Measurements from ENCODE around the gene SLC39A6. TPM values are rescaled to one million over a fixed set of nuclear protein-coding genes. Genes with fewer than 3 reads are reported as not detected.

Gene SLC39A6
- polyA plus RNA-seq, 1 of the 3 experiments (the other 2 are of a cell fraction): 67.4 TPM

DNA sequence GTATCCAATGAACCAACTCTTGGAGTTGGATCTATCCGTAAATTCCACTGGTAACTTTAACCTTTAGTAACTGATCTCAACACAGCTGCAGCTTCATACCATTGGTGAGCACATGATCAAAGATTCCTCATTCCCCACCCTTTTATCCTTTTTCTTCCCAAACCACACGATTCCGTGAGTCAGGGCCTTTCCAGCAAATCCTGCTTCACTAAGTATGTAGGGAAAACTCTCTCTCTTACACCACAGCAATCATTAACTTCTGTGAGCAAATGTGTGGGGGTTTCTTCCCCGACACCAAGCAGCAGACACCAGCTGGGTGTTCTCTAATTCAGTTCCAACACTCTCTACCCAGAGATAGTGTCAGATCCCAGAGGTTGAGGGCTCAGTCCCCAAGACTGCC is 24.1 kb upstream of the SLC39A6 start (continued):
- TF ChIP-seq, protein P1, sequence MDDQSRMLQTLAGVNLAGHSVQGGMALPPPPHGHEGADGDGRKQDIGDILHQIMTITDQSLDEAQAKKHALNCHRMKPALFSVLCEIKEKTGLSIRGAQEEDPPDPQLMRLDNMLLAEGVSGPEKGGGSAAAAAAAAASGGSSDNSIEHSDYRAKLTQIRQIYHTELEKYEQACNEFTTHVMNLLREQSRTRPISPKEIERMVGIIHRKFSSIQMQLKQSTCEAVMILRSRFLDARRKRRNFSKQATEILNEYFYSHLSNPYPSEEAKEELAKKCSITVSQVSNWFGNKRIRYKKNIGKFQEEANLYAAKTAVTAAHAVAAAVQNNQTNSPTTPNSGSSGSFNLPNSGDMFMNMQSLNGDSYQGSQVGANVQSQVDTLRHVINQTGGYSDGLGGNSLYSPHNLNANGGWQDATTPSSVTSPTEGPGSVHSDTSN (IDR thresholded peaks at IDR 0.05): no peak
- TF ChIP-seq RFX5 (IDR thresholded peaks at IDR 0.05; ENCODE audit: low read length): no peak
- no peak for TF ChIP-seq JUND (IDR thresholded peaks at IDR 0.05)

DNA sequence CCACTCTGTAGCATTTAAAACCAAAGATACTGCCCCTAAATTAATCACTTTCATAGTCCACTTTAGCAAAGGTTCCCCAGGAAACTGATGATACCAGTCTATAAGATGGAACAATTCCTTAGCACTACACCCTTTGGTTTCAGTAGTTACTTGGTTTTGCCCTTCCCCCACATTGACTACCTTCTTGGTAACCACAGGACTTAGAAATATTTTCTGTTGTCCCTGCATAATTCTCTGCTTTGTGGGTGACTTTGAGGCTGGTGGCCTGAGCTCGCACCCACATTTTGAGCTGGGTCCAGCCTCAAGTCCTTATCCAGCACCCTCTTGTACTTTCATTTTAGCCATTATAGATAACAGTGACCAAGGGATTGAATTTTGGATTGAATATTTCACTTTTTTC is 23.6 kb upstream of the SLC39A6 start:
- no peak for DNase-seq
- H3K4me3 ChIP-seq (ENCODE audit: low read depth in 2 of 2, low read length in 1 of 2): no peak overlapping the region

More for the DNA sequence above, 23.6 kb upstream of the SLC39A6 start:
- no peak overlapping the region for H3K9ac ChIP-seq
- 0 out of 4 replicates have a peak overlapping the region, but pooled peaks of 1 of the 2 experiments have one; percentile 17 for H3K27ac ChIP-seq (ENCODE audit: low read depth in 2 of 2, low read length in 1 of 2)
- peaks cover 49 to 78% of the 10 kb centered on the region in 2 experiments for H3K36me3 ChIP-seq (replicated peaks in 1 of 2; ENCODE audit: control insufficient read depth in 1 of 2, insufficient read depth in 2 of 2, low read length in 1 of 2)
- H4K20me1 ChIP-seq (ENCODE audit: insufficient read depth): no peaks in the 10 kb centered on the region
- peaks cover 21% of the 10 kb centered on the region for H3F3A ChIP-seq (replicated peaks; ENCODE audit: insufficient read depth)
- ChIA-PET CTCF (no interaction called here), POLR2A (no interaction called here)
- H3K27me3 ChIP-seq (ENCODE audit: insufficient read depth): no peaks in the 10 kb centered on the region
- TF ChIP-seq TAF1 (IDR thresholded peaks at IDR 0.05; ENCODE audit: borderline replicate concordance, low read depth, low read length) (no peak), MEF2A (IDR thresholded peaks at IDR 0.05; ENCODE audit: borderline replicate concordance, low read depth) (no peak), FOXJ3 (CRISPR knock-in tag; IDR thresholded peaks at IDR 0.05) (no peak), NFIC (IDR thresholded peaks at IDR 0.05; ENCODE audit: borderline replicate concordance) (no peak), TEAD4 (IDR thresholded peaks at IDR 0.05; ENCODE audit: borderline replicate concordance, insufficient read depth) (no peak), JUND (IDR thresholded peaks at IDR 0.05) (no peak), EZH2phosphoT487 (IDR thresholded peaks at IDR 0.05; ENCODE audit: borderline replicate concordance, low read depth) (no peak), EP300 (IDR thresholded peaks at IDR 0.05; ENCODE audit: borderline replicate concordance in 1 of 2, low read depth in 1 of 2, low read length in 1 of 2) (no peak), FOSL2 (IDR thresholded peaks at IDR 0.05; ENCODE audit: borderline replicate concordance, low read depth) (no peak)
- TF ChIP-seq, protein P2, sequence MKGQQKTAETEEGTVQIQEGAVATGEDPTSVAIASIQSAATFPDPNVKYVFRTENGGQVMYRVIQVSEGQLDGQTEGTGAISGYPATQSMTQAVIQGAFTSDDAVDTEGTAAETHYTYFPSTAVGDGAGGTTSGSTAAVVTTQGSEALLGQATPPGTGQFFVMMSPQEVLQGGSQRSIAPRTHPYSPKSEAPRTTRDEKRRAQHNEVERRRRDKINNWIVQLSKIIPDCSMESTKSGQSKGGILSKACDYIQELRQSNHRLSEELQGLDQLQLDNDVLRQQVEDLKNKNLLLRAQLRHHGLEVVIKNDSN (IDR thresholded peaks at IDR 0.05; ENCODE audit: borderline replicate concordance, low read depth): no peak
- TF ChIP-seq, protein P3, sequence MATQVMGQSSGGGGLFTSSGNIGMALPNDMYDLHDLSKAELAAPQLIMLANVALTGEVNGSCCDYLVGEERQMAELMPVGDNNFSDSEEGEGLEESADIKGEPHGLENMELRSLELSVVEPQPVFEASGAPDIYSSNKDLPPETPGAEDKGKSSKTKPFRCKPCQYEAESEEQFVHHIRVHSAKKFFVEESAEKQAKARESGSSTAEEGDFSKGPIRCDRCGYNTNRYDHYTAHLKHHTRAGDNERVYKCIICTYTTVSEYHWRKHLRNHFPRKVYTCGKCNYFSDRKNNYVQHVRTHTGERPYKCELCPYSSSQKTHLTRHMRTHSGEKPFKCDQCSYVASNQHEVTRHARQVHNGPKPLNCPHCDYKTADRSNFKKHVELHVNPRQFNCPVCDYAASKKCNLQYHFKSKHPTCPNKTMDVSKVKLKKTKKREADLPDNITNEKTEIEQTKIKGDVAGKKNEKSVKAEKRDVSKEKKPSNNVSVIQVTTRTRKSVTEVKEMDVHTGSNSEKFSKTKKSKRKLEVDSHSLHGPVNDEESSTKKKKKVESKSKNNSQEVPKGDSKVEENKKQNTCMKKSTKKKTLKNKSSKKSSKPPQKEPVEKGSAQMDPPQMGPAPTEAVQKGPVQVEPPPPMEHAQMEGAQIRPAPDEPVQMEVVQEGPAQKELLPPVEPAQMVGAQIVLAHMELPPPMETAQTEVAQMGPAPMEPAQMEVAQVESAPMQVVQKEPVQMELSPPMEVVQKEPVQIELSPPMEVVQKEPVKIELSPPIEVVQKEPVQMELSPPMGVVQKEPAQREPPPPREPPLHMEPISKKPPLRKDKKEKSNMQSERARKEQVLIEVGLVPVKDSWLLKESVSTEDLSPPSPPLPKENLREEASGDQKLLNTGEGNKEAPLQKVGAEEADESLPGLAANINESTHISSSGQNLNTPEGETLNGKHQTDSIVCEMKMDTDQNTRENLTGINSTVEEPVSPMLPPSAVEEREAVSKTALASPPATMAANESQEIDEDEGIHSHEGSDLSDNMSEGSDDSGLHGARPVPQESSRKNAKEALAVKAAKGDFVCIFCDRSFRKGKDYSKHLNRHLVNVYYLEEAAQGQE (IDR thresholded peaks at IDR 0.05; ENCODE audit: low read depth, low read length): no peak
- TF ChIP-seq, protein P4, sequence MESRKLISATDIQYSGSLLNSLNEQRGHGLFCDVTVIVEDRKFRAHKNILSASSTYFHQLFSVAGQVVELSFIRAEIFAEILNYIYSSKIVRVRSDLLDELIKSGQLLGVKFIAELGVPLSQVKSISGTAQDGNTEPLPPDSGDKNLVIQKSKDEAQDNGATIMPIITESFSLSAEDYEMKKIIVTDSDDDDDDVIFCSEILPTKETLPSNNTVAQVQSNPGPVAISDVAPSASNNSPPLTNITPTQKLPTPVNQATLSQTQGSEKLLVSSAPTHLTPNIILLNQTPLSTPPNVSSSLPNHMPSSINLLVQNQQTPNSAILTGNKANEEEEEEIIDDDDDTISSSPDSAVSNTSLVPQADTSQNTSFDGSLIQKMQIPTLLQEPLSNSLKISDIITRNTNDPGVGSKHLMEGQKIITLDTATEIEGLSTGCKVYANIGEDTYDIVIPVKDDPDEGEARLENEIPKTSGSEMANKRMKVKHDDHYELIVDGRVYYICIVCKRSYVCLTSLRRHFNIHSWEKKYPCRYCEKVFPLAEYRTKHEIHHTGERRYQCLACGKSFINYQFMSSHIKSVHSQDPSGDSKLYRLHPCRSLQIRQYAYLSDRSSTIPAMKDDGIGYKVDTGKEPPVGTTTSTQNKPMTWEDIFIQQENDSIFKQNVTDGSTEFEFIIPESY (IDR thresholded peaks at IDR 0.05; ENCODE audit: borderline replicate concordance, low read depth): no peak
- TF ChIP-seq, protein P5, sequence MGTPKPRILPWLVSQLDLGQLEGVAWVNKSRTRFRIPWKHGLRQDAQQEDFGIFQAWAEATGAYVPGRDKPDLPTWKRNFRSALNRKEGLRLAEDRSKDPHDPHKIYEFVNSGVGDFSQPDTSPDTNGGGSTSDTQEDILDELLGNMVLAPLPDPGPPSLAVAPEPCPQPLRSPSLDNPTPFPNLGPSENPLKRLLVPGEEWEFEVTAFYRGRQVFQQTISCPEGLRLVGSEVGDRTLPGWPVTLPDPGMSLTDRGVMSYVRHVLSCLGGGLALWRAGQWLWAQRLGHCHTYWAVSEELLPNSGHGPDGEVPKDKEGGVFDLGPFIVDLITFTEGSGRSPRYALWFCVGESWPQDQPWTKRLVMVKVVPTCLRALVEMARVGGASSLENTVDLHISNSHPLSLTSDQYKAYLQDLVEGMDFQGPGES (IDR thresholded peaks at IDR 0.05; ENCODE audit: low read depth, low read length): no peak
- H3K79me2 ChIP-seq (ENCODE audit: insufficient read depth): no peaks in the 10 kb centered on the region
- peaks cover 0 to 17% of the 10 kb centered on the region in 2 experiments; a peak in 2 of 4 replicates for H3K4me1 ChIP-seq (ENCODE audit: control insufficient read depth in 1 of 2, insufficient read depth in 2 of 2, low read depth in 1 of 2, low read length in 1 of 2)
- H3K9me3 ChIP-seq: no peaks in the 10 kb centered on the region
- 100% methylated on average over 1 of the region's 1 CpG for WGBS (ENCODE audit: low lambda C conversion rate)
- H3K9me2 ChIP-seq: no peaks in the 10 kb centered on the region
- H3K4me2 ChIP-seq: no peak overlapping the region
- no peak overlapping the region for H2AFZ ChIP-seq (ENCODE audit: low read depth)

All from SK-N-SH (cell line).